Spleen (tissue), 11 donors: ENCODE results near the gene STRA8. TPM values are rescaled to one million over a fixed set of nuclear protein-coding genes. Genes with fewer than 3 reads are reported as not detected.

Source experiments
- DNase-seq: peaks from one replicate; pipeline ENCODE4 v3.0.0-alpha.2; 2020
- H3K27ac ChIP-seq, 8 donors: fragments of 200-600 bp; sonication (generic) in 7 of 8; 1 replicate in 4 of 8; 2 replicates in 4 of 8; pipeline versions ENCODE4 v1.5.0 to v1.8.0; 2016 to 2021; ENCODE audit warnings: inconsistent platforms in 4 of 8, mild to moderate bottlenecking in 4 of 8, moderate library complexity in 1 of 8
- H3K27me3 ChIP-seq, 7 donors: fragments of 200-600 bp; sonication (generic) in 6 of 7; replicated peaks in 1 of 7; 1 replicate in 4 of 7; 2 replicates in 3 of 7; pipeline versions ENCODE4 v1.5.0 to v1.8.0; 2016 to 2021; ENCODE audit warnings: inconsistent platforms in 3 of 7, mild to moderate bottlenecking in 1 of 7
- H3K36me3 ChIP-seq, 6 donors: fragments of 200-600 bp; sonication (generic) in 5 of 6; 1 replicate in 4 of 6; 2 replicates in 2 of 6; pipeline versions ENCODE4 v1.5.0 to v1.8.0; 2016 to 2021; ENCODE audit warnings: inconsistent platforms in 2 of 6
- H3K4me1 ChIP-seq, 6 donors: fragments of 200-600 bp; sonication (generic) in 5 of 6; 1 replicate in 3 of 6; 2 replicates in 3 of 6; pipeline versions ENCODE4 v1.5.0 to v1.8.0; 2016 to 2021; ENCODE audit warnings: inconsistent platforms in 3 of 6
- H3K4me3 ChIP-seq, 8 donors: fragments of 200-600 bp; sonication (generic) in 7 of 8; 1 replicate in 4 of 8; 2 replicates in 4 of 8; pipeline versions ENCODE4 v1.5.0 to v1.8.0; 2016 to 2021; ENCODE audit warnings: inconsistent platforms in 4 of 8, mild to moderate bottlenecking in 4 of 8, moderate library complexity in 2 of 8
- H3K9me3 ChIP-seq, 8 donors: fragments of 200-600 bp; sonication (generic) in 7 of 8; 1 replicate in 4 of 8; 2 replicates in 4 of 8; pipeline versions ENCODE4 v1.5.0 to v1.8.0; 2016 to 2021; ENCODE audit warnings: inconsistent platforms in 4 of 8
- CTCF ChIP-seq, 11 experiments: fragments of 200-600 bp in 7 of 11; fragments of 450-650 bp in 4 of 11; sonication (generic) in 4 of 11; IDR thresholded peaks in 8 of 11; conservative IDR thresholded peaks in 3 of 11; 1 replicate in 7 of 11; 2 replicates in 4 of 11; pipeline versions ENCODE4 v1.4.0 to v1.8.0; 2016 to 2021; ENCODE audit warnings: antibody characterized with exemption in 11 of 11, inconsistent platforms in 4 of 11, mild to moderate bottlenecking in 1 of 11
- POLR2A ChIP-seq, 3 donors: fragments of 450-650 bp; IDR thresholded peaks; one replicate each; pipeline ENCODE4 v1.5.1; 2017; ENCODE audit warnings: antibody characterized with exemption in 3 of 3, mild to moderate bottlenecking in 1 of 3
- POLR2AphosphoS5 ChIP-seq, 3 donors: sonication (generic); formaldehyde crosslinking; IDR thresholded peaks; one replicate each; pipeline ENCODE4 v1.5.1; 2017; ENCODE audit warnings: antibody characterized with exemption in 3 of 3
- WGBS, 5 donors: extraction: QIAGEN DNeasy Blood & Tissue Kit in 3 of 5; methylation state at CpG; one replicate each; pipeline versions ENCODE4 v1.1.5 to v1.1.7; 2013 to 2018; 5-methylcytosine and 5-hydroxymethylcytosine counted together
- intact Hi-C: fragments of 100-400 bp; cut with DNase I; formaldehyde crosslinking; loops from one replicate; pipeline ENCODE4 v1.15.0; 2023; ENCODE audit warnings: low total_unique reads
- polyA plus RNA-seq, 3 donors: library from polyadenylated mRNA; stranded (reverse); fragments of 200-250 nt; gene quantifications; one replicate each; pipeline ENCODE4 v1.2.1, GENCODE V29; 2013
- total RNA-seq, 7 donors: library from RNA; depleted of rRNA in 3 of 7; stranded (reverse); fragments of >200 nt in 3 of 7; fragmentation: NEBNext Ultra II Directional in 4 of 7; extraction: Animal tissue kit (Norgen Biotek cat#: 25700) in 4 of 7; gene quantifications; one replicate each; pipeline versions ENCODE4 v1.1.0 to v1.2.1, GENCODE V29; 2016 to 2021
- donor health status: healthy with polysubstance abuse.
- donor health status: DM: no; HTN: no; CAD: no; lungs with moderate emphysema.
- donor health status: DM: no; HTN: no; CAD: no.
- donor health status: Bipolar disorder and iron deficiency.
- donor health status: healthy.
- donor health status: DM: no; HTN: no; CAD: no.
- donor health status: DM: yes; HTN: yes; CAD: no.

STRA8 gene
- total and polyA plus RNA-seq, 10 donors = not detected

- Histone ChIP-seq H3K27me3 (no peaks in the 10 kb centered on the region), H3K36me3 (peaks cover 0 to 100% (median 81%) of the 10 kb centered on the region in 6 donors), H3K27ac (no peak overlapping the region), H3K4me3 (no peak overlapping the region), H3K9me3 (peaks cover 4 to 30% (median 19%) of the 10 kb centered on the region in 8 donors), H3K4me1 (no peaks in the 10 kb centered on the region)
- no peak for TF ChIP-seq CTCF (IDR thresholded peaks at IDR 0.05 in 8 of 11, conservative IDR thresholded peaks at IDR 0.05 in 3 of 11)
- TF ChIP-seq POLR2AphosphoS5 (IDR thresholded peaks at IDR 0.05) = no peak
- TF ChIP-seq POLR2A (IDR thresholded peaks at IDR 0.05) = no peak
- intact Hi-C loops = no loop called here
- WGBS, 5 donors = 70 to 100% (median 77%) methylated on average over 2 to 12 of the region's 12 CpGs
- peak; percentile 71 for DNase-seq
Observed at GRCh38 chr7:135186841-135187253, 46.8 kb upstream of the STRA8 start.

- peak; percentile 59 for DNase-seq
- 90 to 98% (median 93%) methylated on average over 12 of the region's 12 CpGs for WGBS, 5 donors
- H3K27ac ChIP-seq = no peak overlapping the region
- TF ChIP-seq POLR2A (IDR thresholded peaks at IDR 0.05) (no peak), CTCF (IDR thresholded peaks at IDR 0.05 in 8 of 11, conservative IDR thresholded peaks at IDR 0.05 in 3 of 11) (no peak), POLR2AphosphoS5 (IDR thresholded peaks at IDR 0.05) (peak in 1 of 3 donors; percentile 9)
- intact Hi-C loops = no loop called here
- no peaks in the 10 kb centered on the region for H3K4me1 ChIP-seq
- peaks cover 0 to 100% (median 80%) of the 10 kb centered on the region in 6 donors for H3K36me3 ChIP-seq
- H3K27me3 ChIP-seq = no peaks in the 10 kb centered on the region
- peaks cover 0 to 14% (median 3%) of the 10 kb centered on the region in 8 donors for H3K9me3 ChIP-seq
- H3K4me3 ChIP-seq = no peak overlapping the region
Observed at GRCh38 chr7:135188298-135188984, 45.2 kb upstream of the STRA8 start.

- DNase-seq = peak; percentile 9
- peaks cover 0 to 6% (median 0%) of the 10 kb centered on the region in 8 donors for H3K9me3 ChIP-seq
- no peak overlapping the region for H3K27ac ChIP-seq
- no peak overlapping the region for H3K4me3 ChIP-seq
- no peak for TF ChIP-seq CTCF (IDR thresholded peaks at IDR 0.05 in 8 of 11, conservative IDR thresholded peaks at IDR 0.05 in 3 of 11)
- TF ChIP-seq POLR2A (IDR thresholded peaks at IDR 0.05) = no peak
- no peak for TF ChIP-seq POLR2AphosphoS5 (IDR thresholded peaks at IDR 0.05)
- H3K36me3 ChIP-seq = peaks cover 0 to 100% (median 79%) of the 10 kb centered on the region in 6 donors
- WGBS, 5 donors = 94 to 99% (median 95%) methylated on average over 6 of the region's 6 CpGs
- no peaks in the 10 kb centered on the region for H3K27me3 ChIP-seq
- no peaks in the 10 kb centered on the region for H3K4me1 ChIP-seq
- intact Hi-C loops = no loop called here
Observed at GRCh38 chr7:135189221-135189662, 44.4 kb upstream of the STRA8 start.

GRCh38 chr7:135189961-135190360 is 43.7 kb upstream of the STRA8 start:
- DNase-seq = peak; percentile 15
- H3K4me3 ChIP-seq = no peak overlapping the region
- H3K9me3 ChIP-seq = no peaks in the 10 kb centered on the region
- H3K4me1 ChIP-seq = no peaks in the 10 kb centered on the region
- no peak for TF ChIP-seq POLR2A (IDR thresholded peaks at IDR 0.05)
- TF ChIP-seq POLR2AphosphoS5 (IDR thresholded peaks at IDR 0.05) = no peak
- TF ChIP-seq CTCF (IDR thresholded peaks at IDR 0.05 in 8 of 11, conservative IDR thresholded peaks at IDR 0.05 in 3 of 11) = no peak
- intact Hi-C loops = no loop called here
- H3K27ac ChIP-seq = no peak overlapping the region
- 87 to 99% (median 95%) methylated on average over 4 of the region's 4 CpGs for WGBS, 5 donors
- peaks cover 0 to 100% (median 79%) of the 10 kb centered on the region in 6 donors for H3K36me3 ChIP-seq
- H3K27me3 ChIP-seq = no peaks in the 10 kb centered on the region
